ENCODE results near the gene LRRTM3.

LRRTM3 gene

DNA sequence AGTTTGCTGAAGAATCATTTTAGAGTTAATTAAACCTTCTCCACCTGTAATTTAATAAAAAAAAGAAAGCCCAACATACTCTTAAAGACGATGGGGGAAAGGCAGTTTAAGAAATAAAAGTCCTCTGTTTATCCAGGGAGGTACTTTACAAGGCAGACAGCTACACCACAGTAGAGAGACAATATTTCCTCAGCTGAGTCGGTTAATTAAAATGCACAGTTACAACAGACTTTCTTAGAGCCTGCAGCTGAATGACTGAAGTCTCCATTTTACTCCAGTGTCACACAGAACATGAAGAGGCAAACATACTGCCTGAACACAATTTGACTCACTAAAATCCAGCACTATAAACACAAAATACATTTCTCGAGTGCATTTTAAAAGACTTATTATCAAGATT, 15.1 kb downstream of the LRRTM3 start:
- no peak for DNase-seq

DNA sequence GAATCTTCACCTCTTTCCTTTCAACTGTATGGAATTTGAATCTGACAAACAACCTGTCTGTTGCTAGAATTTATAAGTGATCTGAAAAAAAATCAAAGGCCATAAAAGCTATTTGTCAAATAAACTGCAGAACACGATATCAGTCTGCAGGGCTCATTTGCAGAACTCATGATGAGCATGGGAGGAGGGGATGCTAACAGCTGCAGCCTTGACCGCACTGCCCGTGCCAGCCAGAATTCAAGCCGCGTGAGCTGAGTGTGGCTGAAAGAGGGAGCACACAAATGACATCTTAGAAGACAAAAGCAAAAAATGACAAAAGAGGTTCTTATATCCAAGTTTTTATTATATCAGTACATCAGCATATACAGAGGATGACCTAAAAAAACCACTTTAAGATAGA, 15.7 kb downstream of the LRRTM3 start:
- DNase-seq = no peak

GRCh38 chr10:66942407-66942806, 16.6 kb downstream of the LRRTM3 start:
- no peak for DNase-seq

GRCh38 chr10:66943590-66943989, 17.8 kb downstream of the LRRTM3 start:
- no peak for DNase-seq

- no peak for DNase-seq
These were observed 26.1 kb downstream of the LRRTM3 start for GRCh38 chr10:66951896-66952295.

GRCh38 chr10:66958466-66958865, 32.6 kb downstream of the LRRTM3 start:
- no peak for DNase-seq

DNA sequence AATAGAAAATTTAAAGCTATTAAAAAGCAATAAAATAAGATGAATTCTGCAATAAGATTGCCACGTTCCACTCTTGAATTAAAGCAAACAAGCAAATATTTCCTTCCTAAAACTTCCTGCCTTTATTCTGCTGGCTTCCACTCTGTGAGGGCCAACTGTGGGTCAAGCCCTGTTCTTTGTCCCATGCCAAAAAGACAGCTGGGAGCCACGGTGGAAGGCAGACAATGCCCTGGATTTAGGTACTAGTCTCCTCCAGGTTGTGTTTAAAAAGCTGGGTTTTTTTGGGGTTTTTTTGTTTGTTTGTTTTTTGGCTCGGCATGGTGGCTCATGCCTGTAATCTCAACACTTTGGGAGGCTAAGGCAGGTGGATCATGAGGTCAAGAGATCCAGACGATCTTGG, 39.1 kb downstream of the LRRTM3 start:
- DNase-seq = no peak

GRCh38 chr10:66980246-66980815, 54.5 kb downstream of the LRRTM3 start:
- no peak for DNase-seq

DNA sequence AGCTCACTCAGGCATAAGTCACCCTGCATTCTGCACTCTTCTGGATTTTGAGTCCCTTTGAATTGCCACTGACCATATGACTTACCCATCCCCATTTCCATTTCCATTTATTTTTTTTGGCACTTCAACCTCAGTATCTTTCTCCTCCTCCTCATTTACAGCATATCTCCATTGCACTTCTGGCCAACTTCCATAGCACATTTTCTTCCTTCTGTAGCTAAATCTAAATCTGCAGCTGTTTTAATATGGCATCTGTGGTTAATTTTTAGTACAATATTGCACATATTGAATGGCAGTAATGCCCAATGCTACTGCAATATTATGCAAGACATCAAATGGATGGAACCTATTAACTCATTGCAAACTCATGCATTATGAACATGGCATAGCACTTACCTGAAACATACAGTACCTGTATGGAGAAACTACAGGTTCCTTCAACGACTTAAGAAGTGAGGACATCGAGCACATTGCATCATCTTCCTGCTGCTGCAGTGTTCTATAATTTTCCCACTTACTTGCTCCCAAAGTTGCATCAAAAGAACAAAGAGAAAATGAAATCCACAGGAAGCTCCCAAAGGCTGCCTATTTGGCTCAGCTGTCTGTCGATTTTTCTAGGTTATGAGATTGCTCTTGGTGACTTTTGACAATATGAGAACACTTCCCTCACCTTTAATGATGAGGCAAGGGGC, 55.7 kb downstream of the LRRTM3 start:
- DNase-seq = no peak

- DNase-seq = no peak
These were observed 56.2 kb downstream of the LRRTM3 start for GRCh38 chr10:66982053-66982420.

- DNase-seq = no peak
These were observed 57.1 kb downstream of the LRRTM3 start for GRCh38 chr10:66982792-66983474.

DNA sequence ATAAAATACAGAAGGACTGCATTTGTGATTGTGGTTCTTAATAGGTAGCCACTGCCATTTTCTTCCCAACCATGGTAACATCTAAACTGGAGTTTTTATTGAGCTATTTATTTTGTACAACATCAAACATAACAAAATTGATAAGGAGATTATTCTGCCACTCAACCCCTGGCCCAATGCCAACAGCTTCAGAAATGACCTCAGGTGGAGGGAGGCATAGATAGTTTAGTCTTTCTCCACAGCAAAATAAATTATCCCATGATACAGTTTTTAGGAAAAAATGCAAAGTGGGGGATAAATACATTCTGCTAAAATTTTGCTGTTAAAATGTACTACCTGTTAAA, 57.6 kb downstream of the LRRTM3 start:
- DNase-seq = no peak

GRCh38 chr10:66990143-66990830, 64.5 kb downstream of the LRRTM3 start:
- no peak for DNase-seq

DNA sequence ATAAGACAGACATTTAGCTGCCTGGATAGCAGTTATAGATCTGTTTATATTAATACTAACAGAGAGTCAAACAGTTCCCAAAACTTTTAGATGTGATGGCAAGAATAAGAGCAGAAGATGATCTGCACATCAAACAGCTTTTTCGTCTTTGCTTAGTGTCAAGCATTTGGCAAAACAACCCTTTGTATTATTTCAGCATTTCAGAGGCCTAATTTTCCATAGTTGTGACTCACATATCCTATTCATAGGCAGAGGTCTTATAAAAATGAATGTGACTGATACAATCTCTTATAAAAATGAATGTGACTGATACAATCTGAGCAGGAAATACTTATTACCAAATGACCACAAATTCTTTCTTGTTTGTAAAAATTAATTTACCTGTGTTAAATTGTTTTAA, 71.2 kb downstream of the LRRTM3 start:
- no peak for DNase-seq

DNA sequence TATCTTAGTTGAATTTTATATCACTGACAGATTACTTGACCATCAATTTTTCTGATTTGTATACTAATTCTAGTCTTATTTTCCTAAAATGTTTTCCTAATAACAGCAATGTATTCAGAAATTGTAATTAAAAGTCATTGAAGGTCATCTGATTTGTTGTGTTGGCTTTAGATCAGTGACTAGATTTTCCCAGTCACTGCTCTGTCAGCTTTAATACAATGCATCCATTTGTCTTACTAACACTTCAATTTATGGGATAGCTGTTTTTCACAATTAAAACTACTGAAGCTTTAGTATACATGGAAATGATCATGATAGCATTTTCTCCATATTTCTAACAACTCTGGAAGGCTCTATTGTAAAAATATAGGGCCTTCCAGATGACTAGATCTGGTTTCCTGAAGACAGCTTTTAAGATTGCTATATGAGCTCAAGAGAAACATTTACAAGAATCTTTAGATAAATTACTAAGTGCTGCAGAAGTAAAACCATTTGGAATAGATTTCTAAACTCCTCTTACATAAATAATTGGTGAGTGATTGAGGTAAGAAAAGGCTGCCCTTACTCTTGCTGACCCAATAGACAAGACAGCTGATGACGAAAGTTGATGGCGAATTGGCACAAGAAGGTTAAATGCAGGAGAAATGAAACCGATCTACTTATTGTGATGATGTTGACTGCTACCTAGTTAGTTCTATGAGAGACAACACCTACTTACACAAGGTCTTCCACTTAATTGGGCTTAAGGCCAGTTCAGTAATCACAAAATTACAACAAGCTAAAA, 74.1 kb downstream of the LRRTM3 start:
- no peak for DNase-seq

DNA sequence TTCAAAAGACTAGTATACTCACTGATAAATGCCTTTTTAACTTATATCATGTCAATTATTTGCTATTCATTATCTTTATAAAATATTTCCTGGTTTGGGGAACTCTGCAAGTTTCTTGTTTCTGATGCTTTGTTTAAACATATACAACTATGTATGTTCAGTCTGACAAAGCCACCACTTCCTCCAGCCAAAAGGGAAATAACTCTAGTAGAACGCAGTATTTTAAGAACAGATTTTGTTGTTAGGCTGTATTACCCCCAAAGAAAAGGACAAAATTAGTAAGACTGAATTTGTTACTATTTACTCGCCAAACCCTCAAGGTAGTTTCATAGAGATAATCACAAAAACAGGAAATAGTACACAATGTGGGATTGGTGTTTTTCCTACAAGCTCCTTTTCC, 78.9 kb downstream of the LRRTM3 start:
- no peak for DNase-seq

DNA sequence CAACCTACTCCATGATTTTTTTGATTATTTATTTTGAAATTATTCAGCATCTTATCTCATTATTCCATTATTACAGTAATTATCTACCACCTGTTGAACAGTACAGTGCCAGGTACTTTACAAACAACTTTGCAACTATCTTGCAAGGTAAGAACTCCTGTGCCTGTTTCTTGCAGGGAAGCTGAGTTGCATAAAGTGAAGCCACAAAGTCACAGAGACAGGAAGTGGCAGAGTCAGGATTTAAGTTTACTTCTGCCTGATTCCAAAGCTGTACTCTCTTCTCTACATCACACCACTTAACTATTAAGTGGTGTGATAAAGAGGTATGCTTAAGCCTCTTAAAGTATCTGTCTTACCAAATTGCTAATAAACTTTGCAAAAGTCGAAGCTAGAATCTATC, 80.1 kb downstream of the LRRTM3 start:
- no peak for DNase-seq

GRCh38 chr10:67011480-67011879, 85.6 kb downstream of the LRRTM3 start:
- DNase-seq = no peak

DNA sequence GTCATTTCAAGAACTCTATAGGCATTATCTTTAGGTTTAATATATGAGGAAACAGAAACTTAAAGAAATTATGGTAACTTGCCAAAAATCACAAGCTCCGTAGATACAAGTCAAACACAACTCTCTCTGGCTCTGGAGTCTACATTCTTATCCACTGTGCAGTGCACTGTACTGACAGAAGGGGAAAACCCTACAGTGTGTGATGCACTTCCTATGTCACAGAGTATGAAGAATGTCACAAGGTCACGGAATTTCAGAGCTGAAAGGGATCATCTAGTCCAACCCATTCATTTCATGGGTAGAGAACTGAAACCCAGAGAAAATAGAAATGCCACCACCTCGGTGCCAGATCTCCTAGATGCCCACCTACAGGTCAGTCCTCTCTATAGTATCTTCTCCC, 86.1 kb downstream of the LRRTM3 start:
- DNase-seq = no peak

GRCh38 chr10:67015225-67015624, 89.4 kb downstream of the LRRTM3 start:
- no peak for DNase-seq

DNA sequence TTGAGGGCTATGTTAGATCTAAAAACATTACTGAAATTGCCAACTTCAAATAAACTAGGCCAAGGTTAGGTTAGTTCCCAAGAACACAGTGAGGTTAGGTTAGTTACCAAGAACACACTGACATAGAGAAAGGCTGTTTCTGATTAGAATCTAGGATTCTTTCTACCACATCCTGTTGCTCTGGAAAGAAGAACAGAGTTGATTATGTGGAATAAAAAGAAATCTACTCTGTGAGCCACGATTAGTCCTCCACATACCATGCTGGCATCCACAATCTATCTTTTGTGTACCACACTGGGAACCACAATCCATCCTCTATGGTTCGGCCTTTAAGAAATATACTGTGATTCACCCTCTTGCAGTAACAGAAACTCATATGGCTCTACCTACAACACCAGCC, 91.4 kb downstream of the LRRTM3 start:
- DNase-seq = no peak

DNA sequence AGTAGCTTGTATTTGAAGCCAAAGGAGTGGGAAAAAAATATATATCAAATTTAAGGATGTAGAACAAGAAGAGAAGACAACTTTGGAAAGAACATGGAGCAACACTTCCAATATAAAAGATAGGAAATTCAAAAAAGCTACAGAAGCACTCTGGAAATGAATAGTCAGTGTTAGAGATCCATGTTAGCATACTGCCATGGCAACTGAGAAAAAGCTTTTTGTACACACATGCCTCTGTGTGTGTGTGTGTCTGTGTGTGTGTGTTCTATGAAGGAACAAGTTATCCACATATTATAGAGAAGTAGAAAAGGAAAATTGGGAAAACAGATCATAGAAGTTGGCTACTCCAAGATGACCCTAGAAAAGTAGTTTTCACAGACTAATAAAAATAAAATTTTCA, 96.3 kb downstream of the LRRTM3 start:
- no peak for DNase-seq

GRCh38 chr10:67033878-67034277, 108.0 kb downstream of the LRRTM3 start:
- no peak for DNase-seq
